Measurements from ENCODE around the gene AUTS2.
A peak's percentile ranks its signal among the peaks of the same experiment; 100 is the strongest.

Gene AUTS2

GRCh38 chr7:70680743-70681468, 1082.6 kb downstream of the AUTS2 start:
- peak; percentile 58 for DNase-seq (ENCODE audit: low read depth)
- H3K4me3 ChIP-seq (ENCODE audit: low read length): no peak overlapping the region

DNA sequence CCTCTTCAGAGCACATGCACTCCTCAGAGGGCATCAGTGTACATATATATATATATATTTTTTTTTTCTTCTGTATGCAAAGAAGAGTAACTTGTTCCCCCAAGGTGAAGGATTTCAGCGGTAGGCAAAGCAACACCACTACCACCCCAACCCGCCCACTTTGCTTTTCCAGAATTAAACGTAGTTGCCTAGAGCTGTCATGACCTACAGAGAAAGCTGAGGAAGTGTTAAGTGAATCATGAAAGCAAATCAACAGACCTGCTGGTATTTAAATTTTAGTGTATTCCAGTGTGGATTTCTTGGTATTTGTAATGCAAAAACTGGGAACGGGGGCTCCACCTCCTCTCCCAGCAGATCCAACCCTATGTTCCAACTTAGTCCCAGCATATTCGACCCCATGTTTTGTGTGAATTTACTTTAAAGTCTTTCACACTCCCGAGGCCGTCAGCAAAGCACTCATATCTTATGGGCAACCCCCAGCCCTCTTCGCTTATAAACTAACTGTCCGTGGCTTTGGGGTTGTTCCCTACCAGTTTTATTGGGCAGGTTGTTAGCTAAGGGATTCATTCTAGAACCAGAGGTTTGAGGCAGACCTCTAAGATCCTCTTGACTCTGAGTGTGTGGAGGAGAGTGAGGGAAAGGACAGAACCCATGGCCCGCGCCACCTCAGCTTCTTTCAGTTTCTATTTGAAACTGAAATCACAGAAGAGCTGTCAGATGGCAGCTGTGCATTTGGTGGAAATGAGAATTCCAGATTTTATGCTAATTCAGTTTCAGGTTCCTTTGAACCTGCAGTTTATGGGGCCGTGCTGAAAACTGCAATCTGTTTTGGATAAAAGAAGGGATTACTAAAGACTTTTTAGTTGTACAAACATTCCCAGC, 1083.4 kb downstream of the AUTS2 start:
- no peak for TF ChIP-seq CTCF (conservative IDR thresholded peaks at IDR 0.05; ENCODE audit: low read length)
- no peak overlapping the region for H3K4me3 ChIP-seq (ENCODE audit: low read length)

More at GRCh38 chr7:70680743-70681468, 1082.6 kb downstream of the AUTS2 start:
- TF ChIP-seq CTCF (conservative IDR thresholded peaks at IDR 0.05; ENCODE audit: low read length): no peak

DNA sequence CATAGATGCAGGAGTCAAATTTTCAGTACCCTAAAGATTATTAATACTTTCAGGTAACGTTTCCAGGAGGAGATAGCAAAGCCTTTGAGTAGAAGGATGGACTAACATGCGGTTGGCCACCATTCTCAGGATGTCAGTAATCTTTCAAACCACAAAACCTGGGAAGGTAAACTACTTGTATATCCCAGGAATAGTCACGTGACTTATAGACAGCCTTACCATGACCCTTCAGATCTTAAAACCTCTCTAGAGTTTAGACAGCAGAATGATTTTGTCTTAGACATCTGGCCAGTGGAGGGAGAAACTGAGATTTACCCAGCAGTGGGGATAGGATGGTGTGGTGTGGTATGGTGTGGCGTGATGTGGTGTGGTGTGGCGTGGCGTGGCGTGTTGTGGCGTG, 1085.9 kb downstream of the AUTS2 start:
- TF ChIP-seq CTCF (conservative IDR thresholded peaks at IDR 0.05; ENCODE audit: low read length): no peak
- DNase-seq (ENCODE audit: low read depth): no peak
- no peak overlapping the region for H3K4me3 ChIP-seq (ENCODE audit: low read length)

More for the DNA sequence above, 1083.4 kb downstream of the AUTS2 start:
- DNase-seq (ENCODE audit: low read depth): no peak

GRCh38 chr7:70693321-70693685, 1095.0 kb downstream of the AUTS2 start:
- peak; percentile 66 for DNase-seq (ENCODE audit: low read depth)
- H3K4me3 ChIP-seq (ENCODE audit: low read length): peak overlapping the region; percentile 80
- no peak for TF ChIP-seq CTCF (conservative IDR thresholded peaks at IDR 0.05; ENCODE audit: low read length)

- peak overlapping the region; percentile 80 for H3K4me3 ChIP-seq (ENCODE audit: low read length)
- DNase-seq (ENCODE audit: low read depth): peak; percentile 60
- peak; percentile 11; the same call in 1 of the 2 replicates for TF ChIP-seq CTCF (conservative IDR thresholded peaks at IDR 0.05; ENCODE audit: low read length)
Measured at GRCh38 chr7:70693686-70694433, 1095.6 kb downstream of the AUTS2 start.

- peak; percentile 46 for DNase-seq (ENCODE audit: low read depth)
- no peak for TF ChIP-seq CTCF (conservative IDR thresholded peaks at IDR 0.05; ENCODE audit: low read length)
- H3K4me3 ChIP-seq (ENCODE audit: low read length): peak overlapping the region; percentile 80
Measured at GRCh38 chr7:70694434-70694970, 1096.2 kb downstream of the AUTS2 start.

All from AG10803 (cell line).